GM15510 (cell line): ENCODE results near the gene TMED3.

ENCODE experiments used
- POLR2A ChIP-seq: IDR thresholded peaks from 3 replicates; pipeline ENCODE4 v1.6.1; 2011; ENCODE audit warnings: borderline replicate concordance; ENCODE audit not compliant: insufficient read length; ENCODE audit errors: extremely low read depth

Gene TMED3

GRCh38 chr15:79308874-79309273 is 2.0 kb upstream of the TMED3 start:
- TF ChIP-seq POLR2A = no peak

DNA sequence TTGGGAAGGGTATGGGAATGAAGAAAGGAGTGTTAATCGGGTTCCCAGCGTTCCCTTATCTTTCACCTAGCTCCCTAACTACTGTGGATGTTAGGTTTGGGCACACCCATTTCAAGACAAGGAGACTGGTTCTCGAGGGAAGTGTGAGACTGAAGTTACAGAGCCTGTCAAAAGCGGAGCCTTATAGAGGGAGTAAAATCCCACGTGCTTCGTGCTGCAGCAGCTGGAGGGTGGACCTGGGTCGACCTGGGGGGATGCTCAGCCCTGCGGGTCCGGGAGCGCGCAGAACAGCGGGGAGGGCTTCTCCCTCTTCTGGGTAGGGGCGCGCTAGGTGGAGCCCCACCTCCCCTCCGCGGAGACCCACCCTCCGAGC is 314 bp upstream of the TMED3 start:
- no peak for TF ChIP-seq POLR2A

GRCh38 chr15:79311901-79312553 is 1.1 kb downstream of the TMED3 start:
- no peak for TF ChIP-seq POLR2A

DNA sequence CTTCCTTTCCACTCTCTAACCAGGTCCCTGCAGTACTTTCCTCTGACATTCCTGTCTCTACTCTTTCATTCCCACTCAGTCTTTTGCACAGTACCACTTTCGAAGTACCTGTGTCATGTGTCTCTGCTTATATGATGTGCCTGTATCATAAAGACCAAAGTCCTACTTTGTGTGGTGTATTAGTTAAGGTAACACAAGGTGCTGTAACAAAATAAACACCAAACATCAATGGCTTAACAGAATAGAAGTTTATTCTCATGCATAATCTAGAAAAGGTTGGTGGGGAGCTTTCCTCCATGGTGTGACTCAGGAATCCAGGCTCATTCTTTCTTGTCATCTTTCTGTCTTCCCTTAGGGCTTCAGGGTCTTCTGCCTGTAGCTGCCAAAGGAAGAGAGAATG is 3.3 kb downstream of the TMED3 start:
- no peak for TF ChIP-seq POLR2A

- no peak for TF ChIP-seq POLR2A
These were observed 3.9 kb downstream of the TMED3 start for GRCh38 chr15:79314811-79315210.

GRCh38 chr15:79315623-79316328 is 4.9 kb downstream of the TMED3 start:
- TF ChIP-seq POLR2A = no peak

- TF ChIP-seq POLR2A = no peak
These were observed 6.0 kb downstream of the TMED3 start for GRCh38 chr15:79316864-79317263.

DNA sequence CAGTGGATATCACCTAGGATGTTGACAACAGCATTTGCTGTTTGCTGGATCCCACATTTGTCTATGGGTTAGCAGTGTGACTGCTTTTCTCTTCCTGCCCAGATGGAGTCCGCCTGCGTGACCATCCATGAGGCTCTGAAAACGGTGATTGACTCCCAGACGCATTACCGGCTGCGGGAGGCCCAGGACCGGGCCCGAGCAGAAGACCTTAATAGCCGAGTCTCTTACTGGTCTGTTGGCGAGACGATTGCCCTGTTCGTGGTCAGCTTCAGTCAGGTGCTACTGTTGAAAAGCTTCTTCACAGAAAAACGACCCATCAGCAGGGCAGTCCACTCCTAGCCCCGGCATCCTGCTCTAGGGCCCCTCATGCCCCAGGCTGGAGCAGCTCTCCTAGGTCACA is 11.0 kb downstream of the TMED3 start:
- TF ChIP-seq POLR2A = no peak

DNA sequence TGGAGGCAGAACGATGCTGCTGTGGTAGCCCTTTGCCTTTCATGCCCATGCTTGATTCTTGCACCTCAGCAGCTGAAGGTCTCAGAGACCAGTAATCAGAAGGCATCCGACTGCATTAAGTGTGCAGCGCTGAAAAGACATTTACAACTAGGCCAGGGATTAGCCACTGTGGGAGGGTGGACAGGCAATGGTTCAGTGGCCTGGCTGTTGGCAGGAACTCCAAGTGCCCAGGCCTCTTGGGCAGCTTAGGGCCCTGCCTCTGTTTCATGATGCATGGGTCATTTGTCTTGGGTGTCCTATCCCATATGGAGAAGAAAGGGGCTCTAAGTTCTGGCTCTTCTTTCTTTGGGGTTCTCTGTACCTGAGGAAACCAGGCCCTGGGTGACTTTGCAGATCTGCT is 11.4 kb downstream of the TMED3 start:
- no peak for TF ChIP-seq POLR2A

- TF ChIP-seq POLR2A = no peak
These were observed 12.0 kb downstream of the TMED3 start for GRCh38 chr15:79322945-79323344.

DNA sequence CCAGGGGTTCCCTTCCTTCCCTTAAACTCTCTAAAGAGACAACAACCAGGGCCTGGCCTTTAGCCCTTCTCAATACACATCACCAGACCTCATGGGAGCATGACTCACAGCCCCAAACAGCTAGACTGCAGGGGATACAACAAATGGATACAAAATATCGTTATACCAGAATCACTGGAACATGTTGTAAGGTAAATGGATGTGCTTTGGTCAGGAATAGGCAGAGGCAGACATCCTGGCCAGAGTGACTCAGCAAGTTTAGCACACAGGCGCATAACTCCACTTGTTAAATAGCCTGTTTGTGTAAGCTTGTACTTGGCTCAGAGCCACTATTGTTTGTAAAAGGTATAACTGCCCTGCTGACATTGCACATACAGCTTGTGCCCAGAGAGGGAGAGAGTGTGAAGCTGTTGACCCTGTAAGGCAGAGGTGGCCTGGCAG is 18.3 kb downstream of the TMED3 start:
- no peak for TF ChIP-seq POLR2A

GRCh38 chr15:79332824-79333510 is 22.1 kb downstream of the TMED3 start:
- TF ChIP-seq POLR2A = no peak

GRCh38 chr15:79337591-79337990 is 26.7 kb downstream of the TMED3 start:
- no peak for TF ChIP-seq POLR2A

GRCh38 chr15:79339588-79340314 is 28.8 kb downstream of the TMED3 start:
- no peak for TF ChIP-seq POLR2A

DNA sequence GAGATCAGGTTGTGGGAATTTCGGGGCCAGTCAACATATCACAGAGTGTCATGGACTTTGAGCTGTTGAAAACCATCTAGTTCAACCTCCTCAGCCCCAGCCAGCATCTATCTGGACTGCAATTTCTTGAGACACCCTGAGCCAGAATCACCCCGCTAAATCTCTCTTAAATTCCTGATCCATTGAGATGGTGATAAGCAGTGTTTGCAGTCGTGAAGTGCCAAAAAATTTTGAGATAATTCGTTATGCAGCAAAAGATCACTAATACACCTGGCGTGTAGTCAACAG is 29.3 kb downstream of the TMED3 start:
- TF ChIP-seq POLR2A = no peak
